Neural progenitor cell (in vitro differentiated cells): ENCODE results near the gene ARL4A. TPM values are rescaled to one million over a fixed set of nuclear protein-coding genes. Genes with fewer than 3 reads are reported as not detected.

Experiments
- DNase-seq: peaks from one replicate; pipeline ENCODE4 v3.0.0-alpha.2; 2016; ENCODE audit warnings: low spot score
- H2AFZ ChIP-seq: fragments of 200-600 bp; sonication (generic); replicated peaks from 2 replicates; pipeline ENCODE4 v1.6.1; 2016; ENCODE audit warnings: antibody characterized with exemption
- H3F3A ChIP-seq: fragments of 200-600 bp; sonication (generic); 2 replicates; pipeline ENCODE4 v1.6.1; 2016; ENCODE audit warnings: antibody characterized with exemption, low read depth
- H3K27ac ChIP-seq: fragments of 200-600 bp; sonication (generic); 2 replicates; pipeline ENCODE4 v1.5.1; 2016; ENCODE audit warnings: mild to moderate bottlenecking
- H3K27me3 ChIP-seq: fragments of 200-600 bp; sonication (generic); 2 replicates; pipeline ENCODE4 v1.6.1; 2016; ENCODE audit warnings: mild to moderate bottlenecking, moderate library complexity
- H3K36me3 ChIP-seq: fragments of 200-600 bp; sonication (generic); 2 replicates; pipeline ENCODE4 v1.5.1; 2016
- H3K4me1 ChIP-seq: fragments of 200-600 bp; sonication (generic); 2 replicates; pipeline ENCODE4 v1.6.1; 2016; ENCODE audit warnings: mixed run types
- H3K4me2 ChIP-seq: fragments of 200-600 bp; sonication (generic); 2 replicates; pipeline ENCODE4 v1.6.1; 2016
- H3K4me3 ChIP-seq: fragments of 200-600 bp; sonication (generic); 2 replicates; pipeline ENCODE4 v1.5.1; 2016
- H3K79me2 ChIP-seq: fragments of 200-600 bp; sonication (generic); 2 replicates; pipeline ENCODE4 v1.6.1; 2016; ENCODE audit warnings: low read depth
- H3K9ac ChIP-seq: fragments of 200-600 bp; sonication (generic); 2 replicates; pipeline ENCODE4 v1.6.1; 2016
- H3K9me3 ChIP-seq: fragments of 200-600 bp; sonication (generic); 2 replicates; pipeline ENCODE4 v1.5.1; 2016; ENCODE audit warnings: low read depth
- H4K20me1 ChIP-seq: fragments of 200-600 bp; sonication (generic); 2 replicates; pipeline ENCODE4 v1.6.1; 2016; ENCODE audit warnings: low read depth
- H3K27ac Mint-ChIP-seq: 3 replicates; pipeline ENCODE4 v1.8.0; 2021; ENCODE audit warnings: mixed read lengths
- H3K27me3 Mint-ChIP-seq: 2 replicates; pipeline ENCODE4 v1.8.0; 2022; ENCODE audit warnings: low read depth, mild to moderate bottlenecking, inconsistent platforms, moderate library complexity, mixed read lengths; ENCODE audit not compliant: insufficient read depth
- H3K36me3 Mint-ChIP-seq: 3 replicates; pipeline ENCODE4 v1.8.0; 2021; ENCODE audit warnings: mixed read lengths
- H3K4me1 Mint-ChIP-seq: 3 replicates; pipeline ENCODE4 v1.8.0; 2021; ENCODE audit warnings: mixed read lengths
- H3K4me3 Mint-ChIP-seq: 3 replicates; pipeline ENCODE4 v1.8.0; 2021; ENCODE audit warnings: mild to moderate bottlenecking, moderate library complexity, mixed read lengths
- H3K9me3 Mint-ChIP-seq: 3 replicates; pipeline ENCODE4 v1.8.0; 2020; ENCODE audit warnings: mixed read lengths
- CTCF ChIP-seq: fragments of 200-600 bp; sonication (generic); IDR thresholded peaks from 2 replicates; pipeline ENCODE4 v1.5.1; 2017; ENCODE audit warnings: antibody characterized with exemption, mild to moderate bottlenecking
- EZH2 ChIP-seq: fragments of 200-600 bp; sonication (generic); IDR thresholded peaks from 2 replicates; pipeline ENCODE4 v1.6.1; 2017; ENCODE audit warnings: antibody characterized with exemption, mild to moderate bottlenecking, moderate library complexity
- EZH2phosphoT487 ChIP-seq: fragments of 200-600 bp; sonication (generic); IDR thresholded peaks from 2 replicates; pipeline ENCODE4 v1.6.1; 2017; ENCODE audit warnings: antibody characterized with exemption
- small RNA-seq: library from RNA; depleted of rRNA; stranded (forward); fragments of <200 nt; gene quantifications from one replicate; pipeline ENCODE3, GENCODE V24; 2015
- total RNA-seq: library from RNA; depleted of rRNA; stranded (reverse); fragments of >200 nt; gene quantifications from 2 replicates; pipeline ENCODE4 v1.2.3, GENCODE V29; 2015; ENCODE audit warnings: low replicate concordance

The ARL4A gene
- total RNA-seq, 1 donor from 2014 or later: 43.5 TPM

DNA sequence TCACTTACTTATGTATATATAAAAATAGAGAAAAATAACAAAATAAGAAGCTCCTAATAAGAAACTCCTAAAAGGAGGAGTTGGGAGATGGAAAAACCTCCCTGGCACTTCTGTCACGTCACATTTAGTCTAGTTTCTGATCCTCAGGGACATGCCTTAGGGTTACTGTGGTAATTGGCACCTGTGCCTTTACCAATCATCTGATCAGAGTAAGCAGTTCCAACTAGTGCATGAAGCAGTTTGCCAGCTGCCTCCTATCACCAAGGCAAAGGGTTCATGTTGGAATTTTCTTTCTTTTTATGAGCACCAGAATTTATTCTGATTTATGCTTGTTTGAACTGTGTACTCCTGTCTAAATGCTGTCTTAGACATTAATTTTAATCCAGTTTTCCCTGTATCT is 49.9 kb downstream of the ARL4A start:
- Histone ChIP-seq H3K36me3 (no peaks in the 10 kb centered on the region), H2AFZ (no peak overlapping the region), H3K27me3 (no peaks in the 10 kb centered on the region), H3K9ac (no peak overlapping the region), H3K4me2 (no peak overlapping the region), H3K79me2 (no peaks in the 10 kb centered on the region), H3K4me1 (no peaks in the 10 kb centered on the region), H3K4me3 (no peak overlapping the region), H3K9me3 (no peaks in the 10 kb centered on the region), H3K27ac (no peak overlapping the region), H3F3A (no peaks in the 10 kb centered on the region), H4K20me1 (no peaks in the 10 kb centered on the region)
- Mint-ChIP-seq H3K9me3 (no peaks in the 10 kb centered on the region), H3K36me3 (no peaks in the 10 kb centered on the region), H3K4me1 (peaks cover 27% of the 10 kb centered on the region), H3K27me3 (no peaks in the 10 kb centered on the region), H3K4me3 (no peak overlapping the region), H3K27ac (no peak overlapping the region)
- TF ChIP-seq EZH2phosphoT487: no peak
- TF ChIP-seq CTCF: no peak
- TF ChIP-seq EZH2: no peak
- no peak for DNase-seq

GRCh38 chr7:12737836-12738235 is 50.4 kb downstream of the ARL4A start:
- Mint-ChIP-seq H3K36me3 (no peaks in the 10 kb centered on the region), H3K27me3 (no peaks in the 10 kb centered on the region), H3K9me3 (no peaks in the 10 kb centered on the region), H3K27ac (no peak overlapping the region), H3K4me3 (no peak overlapping the region), H3K4me1 (peaks cover 27% of the 10 kb centered on the region)
- no peak for DNase-seq
- Histone ChIP-seq H2AFZ (no peak overlapping the region), H3K9ac (no peak overlapping the region), H3K4me2 (no peak overlapping the region), H3F3A (no peaks in the 10 kb centered on the region), H4K20me1 (no peaks in the 10 kb centered on the region), H3K79me2 (no peaks in the 10 kb centered on the region), H3K4me3 (no peak overlapping the region), H3K9me3 (no peaks in the 10 kb centered on the region), H3K36me3 (no peaks in the 10 kb centered on the region), H3K27ac (no peak overlapping the region), H3K27me3 (no peaks in the 10 kb centered on the region), H3K4me1 (no peaks in the 10 kb centered on the region)
- TF ChIP-seq CTCF: no peak
- no peak for TF ChIP-seq EZH2phosphoT487
- no peak for TF ChIP-seq EZH2

GRCh38 chr7:12738665-12739064 is 51.2 kb downstream of the ARL4A start:
- H3K9me3 Mint-ChIP-seq: no peaks in the 10 kb centered on the region
- Histone ChIP-seq H3K79me2 (no peaks in the 10 kb centered on the region), H3F3A (no peaks in the 10 kb centered on the region), H3K4me3 (no peak overlapping the region), H3K9ac (no peak overlapping the region), H3K27me3 (no peaks in the 10 kb centered on the region), H3K36me3 (no peaks in the 10 kb centered on the region), H4K20me1 (no peaks in the 10 kb centered on the region), H3K27ac (no peak overlapping the region), H2AFZ (no peak overlapping the region), H3K4me1 (no peaks in the 10 kb centered on the region), H3K4me2 (no peak overlapping the region), H3K9me3 (no peaks in the 10 kb centered on the region)
- no peak overlapping the region for H3K4me3 Mint-ChIP-seq
- peaks cover 27% of the 10 kb centered on the region for H3K4me1 Mint-ChIP-seq
- H3K27me3 Mint-ChIP-seq: no peaks in the 10 kb centered on the region
- H3K27ac Mint-ChIP-seq: no peak overlapping the region
- no peak for TF ChIP-seq EZH2
- TF ChIP-seq EZH2phosphoT487: no peak
- TF ChIP-seq CTCF: no peak
- DNase-seq: no peak
- no peaks in the 10 kb centered on the region for H3K36me3 Mint-ChIP-seq

Small RNA genes within 50 kb of the gene (small RNA-seq; reads per million reads assigned to genes)
- gene RF00264: not detected

Other genes starting within 250 kb of the ARL4A start
- not detected in 2 replicates for gene SCIN, start 116.9 kb upstream of the ARL4A start, total RNA-seq